ENCODE measurements around the gene STAG1. TPM values are rescaled to one million over a fixed set of nuclear protein-coding genes. Genes with fewer than 3 reads are reported as not detected.

Gene STAG1
- total RNA-seq, 1 experiment from 2014 or later: 34.6 TPM

DNA sequence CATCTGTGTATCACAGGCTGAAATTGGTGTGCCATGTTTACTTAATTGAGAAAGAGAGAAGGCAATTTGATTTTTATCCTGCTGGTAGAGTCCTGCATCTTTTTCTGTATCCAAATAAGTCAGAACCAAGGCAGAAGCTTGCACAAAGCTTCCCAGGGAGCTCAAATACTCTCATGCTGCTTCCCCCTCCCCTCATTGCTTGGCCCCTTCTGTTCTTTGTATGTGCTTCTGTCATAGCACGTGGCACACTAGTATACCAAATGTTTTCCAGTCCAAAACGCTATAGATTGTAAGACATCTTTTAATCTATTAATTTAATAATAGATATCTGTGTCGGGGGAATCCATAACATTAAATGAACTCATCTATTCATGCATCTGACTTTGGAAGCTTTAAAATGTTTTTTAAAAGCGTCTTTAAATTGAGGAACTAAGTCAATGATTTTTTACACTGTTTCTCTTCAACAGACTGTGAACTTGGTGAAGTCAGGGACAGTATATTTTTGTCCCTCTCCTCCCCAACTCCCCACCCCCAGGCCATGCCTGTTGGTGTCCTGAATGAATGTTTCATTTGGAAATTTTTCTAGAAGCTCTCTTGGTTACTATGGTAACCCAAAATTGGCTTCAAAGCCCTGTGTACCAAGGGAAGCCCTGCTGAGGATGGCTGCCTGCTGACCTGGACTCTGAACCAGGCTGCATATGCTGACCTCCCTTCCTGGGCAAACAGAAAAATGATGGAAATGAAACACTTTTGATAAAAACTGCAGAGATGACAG lies 40.6 kb upstream of the STAG1 start:
- Histone ChIP-seq H4K8ac (replicated peaks; ENCODE audit: insufficient read length, low read depth, low read length) (no peak overlapping the region), H3K79me2 (ENCODE audit: insufficient read depth, low read length) (no peaks in the 10 kb centered on the region), H3K4me1 (ENCODE audit: insufficient read depth, low read length) (no peaks in the 10 kb centered on the region), H3T11ph (ENCODE audit: low read length) (no peak overlapping the region), H2BK5ac (ENCODE audit: insufficient read length, low read length) (no peak overlapping the region), H3K18ac (ENCODE audit: insufficient read length, low read depth, low read length) (no peak overlapping the region), H4K91ac (ENCODE audit: insufficient read length, low read depth, low read length) (no peak overlapping the region), H2BK120ac (ENCODE audit: low read depth, low read length, poor library complexity, severe bottlenecking) (no peak overlapping the region), H3K79me1 (ENCODE audit: insufficient read depth, low read depth, low read length, poor library complexity, severe bottlenecking) (no peaks in the 10 kb centered on the region), H3K23ac (ENCODE audit: insufficient read length, low read depth, low read length) (no peak overlapping the region), H2BK15ac (ENCODE audit: low read depth, low read length) (no peak overlapping the region), H2AFZ (ENCODE audit: low read length) (no peak overlapping the region), H3K27me3 (ENCODE audit: insufficient read depth, low read length) (no peaks in the 10 kb centered on the region), H3K27ac (ENCODE audit: insufficient read length, low read depth, low read length) (no peak overlapping the region), H4K20me1 (ENCODE audit: control insufficient read depth, insufficient read depth, insufficient read length) (no peaks in the 10 kb centered on the region), H2AK5ac (ENCODE audit: insufficient read length, low read length) (no peak overlapping the region), H3K56ac (ENCODE audit: insufficient read length, low read depth, low read length) (no peak overlapping the region), H3K14ac (ENCODE audit: insufficient read depth, low read length) (no peak overlapping the region), H3K4me2 (ENCODE audit: insufficient read depth, insufficient read length, low read length) (no peak overlapping the region), H3K9ac (ENCODE audit: extremely low read depth, insufficient read length, low read length) (no peak overlapping the region), H3K4ac (ENCODE audit: low read depth, low read length) (no peak overlapping the region), H3K23me2 (ENCODE audit: insufficient read length, low read depth, low read length, poor library complexity, severe bottlenecking) (no peaks in the 10 kb centered on the region), H2BK20ac (ENCODE audit: low read depth, low read length, poor library complexity, severe bottlenecking) (no peak overlapping the region), H3K9me3 (ENCODE audit: control insufficient read depth, low read depth, low read length) (no peaks in the 10 kb centered on the region), H2BK12ac (ENCODE audit: insufficient read length, low read depth, low read length) (no peak overlapping the region), H4K5ac (ENCODE audit: insufficient read length, low read depth, low read length) (no peak overlapping the region)
- no peaks in the 10 kb centered on the region for H3K27me3 Mint-ChIP-seq (ENCODE audit: low read depth)
- no peaks in the 10 kb centered on the region for H3K36me3 Mint-ChIP-seq (ENCODE audit: insufficient read depth in 1 of 3, low read depth in 3 of 3)
- TF ChIP-seq, protein P1, sequence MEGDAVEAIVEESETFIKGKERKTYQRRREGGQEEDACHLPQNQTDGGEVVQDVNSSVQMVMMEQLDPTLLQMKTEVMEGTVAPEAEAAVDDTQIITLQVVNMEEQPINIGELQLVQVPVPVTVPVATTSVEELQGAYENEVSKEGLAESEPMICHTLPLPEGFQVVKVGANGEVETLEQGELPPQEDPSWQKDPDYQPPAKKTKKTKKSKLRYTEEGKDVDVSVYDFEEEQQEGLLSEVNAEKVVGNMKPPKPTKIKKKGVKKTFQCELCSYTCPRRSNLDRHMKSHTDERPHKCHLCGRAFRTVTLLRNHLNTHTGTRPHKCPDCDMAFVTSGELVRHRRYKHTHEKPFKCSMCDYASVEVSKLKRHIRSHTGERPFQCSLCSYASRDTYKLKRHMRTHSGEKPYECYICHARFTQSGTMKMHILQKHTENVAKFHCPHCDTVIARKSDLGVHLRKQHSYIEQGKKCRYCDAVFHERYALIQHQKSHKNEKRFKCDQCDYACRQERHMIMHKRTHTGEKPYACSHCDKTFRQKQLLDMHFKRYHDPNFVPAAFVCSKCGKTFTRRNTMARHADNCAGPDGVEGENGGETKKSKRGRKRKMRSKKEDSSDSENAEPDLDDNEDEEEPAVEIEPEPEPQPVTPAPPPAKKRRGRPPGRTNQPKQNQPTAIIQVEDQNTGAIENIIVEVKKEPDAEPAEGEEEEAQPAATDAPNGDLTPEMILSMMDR (conservative IDR thresholded peaks at IDR 0.05): no peak
- no peak overlapping the region for H3K27ac Mint-ChIP-seq
- H3K9me3 Mint-ChIP-seq: no peaks in the 10 kb centered on the region
- 0 out of 4 replicates have a peak, but pooled peaks cover 0 to 2% of the 10 kb centered on the region in 2 experiments for H3K4me1 Mint-ChIP-seq
- DNase-seq: no peak
- WGBS (ENCODE audit: extremely low coverage, insufficient read length, low lambda C conversion rate): no CpG with 5 or more reads among the region's 4 CpGs
- no peak overlapping the region; a peak in 1 of 5 replicates for H3K4me3 Mint-ChIP-seq

Data from H9 (cell line).